ENCODE measurements around the gene DDT. TPM values are rescaled to one million over a fixed set of nuclear protein-coding genes. Genes with fewer than 3 reads are reported as not detected.
A peak's percentile ranks its signal among the peaks of the same experiment; 100 is the strongest.
"Not testable (repeated sequence)": the region's sequence is repeated elsewhere in the genome, so short reads cannot be mapped to it uniquely, and the experiment has no call there.

DDT gene
- total RNA-seq, 1 donor from 2014 or later: 74.0 TPM

DNA sequence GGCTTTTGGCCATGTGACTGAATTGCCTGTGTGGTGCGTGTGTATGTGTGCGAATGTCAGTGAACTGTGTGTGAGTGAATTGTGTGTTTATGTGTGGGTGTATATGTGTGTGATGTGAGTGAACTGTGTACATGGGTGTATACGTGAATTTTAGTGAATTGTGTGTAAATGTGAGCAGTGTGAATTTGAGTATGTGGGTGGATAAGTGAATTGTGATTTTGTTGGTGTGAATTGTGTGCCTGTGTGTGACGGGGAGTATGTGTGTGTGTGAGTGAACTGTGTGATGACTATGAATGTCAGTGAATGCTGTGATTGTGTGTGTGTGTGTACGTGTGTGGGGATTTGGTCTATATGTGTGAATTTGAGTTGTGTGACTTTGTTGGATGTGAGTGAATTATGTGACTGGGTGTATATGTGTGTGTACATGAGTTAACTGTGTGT, 4.0 kb downstream of the DDT start:
- no peak overlapping the region for H3K27ac Mint-ChIP-seq (ENCODE audit: unreplicated experiment)
- H3K36me3 Mint-ChIP-seq (ENCODE audit: low read depth): peaks cover 16% of the 10 kb centered on the region
- DNase-seq (ENCODE audit: low read depth, low spot score): no peak
- peak overlapping the region; percentile 31 for H3K4me3 Mint-ChIP-seq
- H3K9me3 Mint-ChIP-seq: no peaks in the 10 kb centered on the region
- no peaks in the 10 kb centered on the region for H3K27me3 Mint-ChIP-seq (ENCODE audit: low read depth)
- TF ChIP-seq, protein P1, sequence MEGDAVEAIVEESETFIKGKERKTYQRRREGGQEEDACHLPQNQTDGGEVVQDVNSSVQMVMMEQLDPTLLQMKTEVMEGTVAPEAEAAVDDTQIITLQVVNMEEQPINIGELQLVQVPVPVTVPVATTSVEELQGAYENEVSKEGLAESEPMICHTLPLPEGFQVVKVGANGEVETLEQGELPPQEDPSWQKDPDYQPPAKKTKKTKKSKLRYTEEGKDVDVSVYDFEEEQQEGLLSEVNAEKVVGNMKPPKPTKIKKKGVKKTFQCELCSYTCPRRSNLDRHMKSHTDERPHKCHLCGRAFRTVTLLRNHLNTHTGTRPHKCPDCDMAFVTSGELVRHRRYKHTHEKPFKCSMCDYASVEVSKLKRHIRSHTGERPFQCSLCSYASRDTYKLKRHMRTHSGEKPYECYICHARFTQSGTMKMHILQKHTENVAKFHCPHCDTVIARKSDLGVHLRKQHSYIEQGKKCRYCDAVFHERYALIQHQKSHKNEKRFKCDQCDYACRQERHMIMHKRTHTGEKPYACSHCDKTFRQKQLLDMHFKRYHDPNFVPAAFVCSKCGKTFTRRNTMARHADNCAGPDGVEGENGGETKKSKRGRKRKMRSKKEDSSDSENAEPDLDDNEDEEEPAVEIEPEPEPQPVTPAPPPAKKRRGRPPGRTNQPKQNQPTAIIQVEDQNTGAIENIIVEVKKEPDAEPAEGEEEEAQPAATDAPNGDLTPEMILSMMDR (conservative IDR thresholded peaks at IDR 0.05): no peak
- H3K4me1 Mint-ChIP-seq: no peaks in the 10 kb centered on the region

DNA sequence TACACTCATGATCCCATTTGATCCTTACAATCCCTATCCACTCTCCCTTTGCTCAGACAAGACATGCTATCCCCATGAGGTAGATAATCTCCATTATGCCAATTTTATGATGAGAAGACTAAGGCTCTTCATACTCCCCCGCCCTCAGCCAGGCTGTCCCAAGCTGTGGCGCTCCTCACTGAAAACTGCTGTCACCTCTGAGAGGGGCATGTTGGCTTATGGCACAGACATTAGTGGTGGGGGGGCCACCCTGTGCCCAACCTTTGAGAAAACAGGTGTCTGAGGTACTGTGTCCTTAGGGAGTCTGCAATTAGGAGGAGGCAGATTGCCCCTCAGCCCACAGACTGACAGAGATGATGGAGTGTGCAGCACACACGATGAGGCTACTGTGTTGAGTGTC, 5.2 kb downstream of the DDT start:
- DNase-seq (ENCODE audit: low read depth, low spot score): no peak
- Mint-ChIP-seq H3K4me3 (no peak overlapping the region), H3K36me3 (ENCODE audit: low read depth) (peaks cover 16% of the 10 kb centered on the region), H3K9me3 (no peaks in the 10 kb centered on the region), H3K27ac (ENCODE audit: unreplicated experiment) (no peak overlapping the region), H3K27me3 (ENCODE audit: low read depth) (no peaks in the 10 kb centered on the region), H3K4me1 (no peaks in the 10 kb centered on the region)
- TF ChIP-seq, protein P1 (conservative IDR thresholded peaks at IDR 0.05): no peak

DNA sequence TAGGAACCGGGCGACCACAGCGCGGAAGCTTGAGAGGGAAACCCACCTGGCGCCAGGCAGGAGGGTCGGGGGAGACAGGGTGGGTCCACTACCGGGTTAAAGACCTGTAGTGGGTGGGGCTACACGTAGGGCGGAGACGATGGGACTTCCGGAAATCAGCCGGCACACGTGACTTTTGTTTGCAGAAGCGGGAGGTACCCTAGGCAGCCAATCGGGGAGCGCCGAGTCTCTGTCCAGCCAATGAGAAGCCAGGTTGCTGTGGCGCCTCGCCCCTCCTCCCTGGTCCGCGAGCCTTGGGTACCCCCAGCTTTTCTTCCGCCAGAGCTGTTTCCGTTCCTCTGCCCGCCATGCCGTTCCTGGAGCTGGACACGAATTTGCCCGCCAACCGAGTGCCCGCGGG, 7.7 kb downstream of the DDT start, which contains the start of gene DDTL:
Gene DDTL (plus strand): TSS at position 321 of the 400 bp plus-strand sequence. CDS start 27 bp downstream, at position 348.
- DNase-seq (ENCODE audit: low read depth, low spot score); H3K27ac Mint-ChIP-seq (ENCODE audit: unreplicated experiment); H3K27me3 Mint-ChIP-seq (ENCODE audit: low read depth); H3K4me1 Mint-ChIP-seq; H3K4me3 Mint-ChIP-seq; H3K9me3 Mint-ChIP-seq: not testable (repeated sequence)
- peaks cover 14% of the 10 kb centered on the region for H3K36me3 Mint-ChIP-seq (ENCODE audit: low read depth)

DNA sequence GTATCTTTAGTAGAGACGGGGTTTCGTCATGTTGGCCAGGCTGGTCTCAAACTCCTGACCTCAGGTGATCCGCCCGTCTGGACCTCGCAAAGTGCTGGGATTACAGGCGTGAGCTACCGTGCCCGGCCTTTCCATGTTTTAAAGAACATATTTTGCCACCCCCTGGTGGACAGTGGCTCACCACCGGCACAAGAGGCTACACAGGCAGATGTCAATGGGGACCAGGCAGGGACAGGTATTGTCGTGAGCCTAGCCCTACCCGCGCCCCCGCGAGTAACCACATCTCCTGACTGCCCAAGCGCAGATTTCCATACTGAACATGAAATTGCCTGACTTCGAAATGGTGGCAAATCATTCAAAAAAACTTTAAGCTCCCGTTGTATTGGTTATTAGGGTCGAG, 8.1 kb downstream of the DDT start:
- not testable (repeated sequence) for DNase-seq (ENCODE audit: low read depth, low spot score); H3K4me3 Mint-ChIP-seq; H3K27ac Mint-ChIP-seq (ENCODE audit: unreplicated experiment); H3K4me1 Mint-ChIP-seq; H3K27me3 Mint-ChIP-seq (ENCODE audit: low read depth); H3K9me3 Mint-ChIP-seq
- H3K36me3 Mint-ChIP-seq (ENCODE audit: low read depth): peaks cover 14% of the 10 kb centered on the region

DNA sequence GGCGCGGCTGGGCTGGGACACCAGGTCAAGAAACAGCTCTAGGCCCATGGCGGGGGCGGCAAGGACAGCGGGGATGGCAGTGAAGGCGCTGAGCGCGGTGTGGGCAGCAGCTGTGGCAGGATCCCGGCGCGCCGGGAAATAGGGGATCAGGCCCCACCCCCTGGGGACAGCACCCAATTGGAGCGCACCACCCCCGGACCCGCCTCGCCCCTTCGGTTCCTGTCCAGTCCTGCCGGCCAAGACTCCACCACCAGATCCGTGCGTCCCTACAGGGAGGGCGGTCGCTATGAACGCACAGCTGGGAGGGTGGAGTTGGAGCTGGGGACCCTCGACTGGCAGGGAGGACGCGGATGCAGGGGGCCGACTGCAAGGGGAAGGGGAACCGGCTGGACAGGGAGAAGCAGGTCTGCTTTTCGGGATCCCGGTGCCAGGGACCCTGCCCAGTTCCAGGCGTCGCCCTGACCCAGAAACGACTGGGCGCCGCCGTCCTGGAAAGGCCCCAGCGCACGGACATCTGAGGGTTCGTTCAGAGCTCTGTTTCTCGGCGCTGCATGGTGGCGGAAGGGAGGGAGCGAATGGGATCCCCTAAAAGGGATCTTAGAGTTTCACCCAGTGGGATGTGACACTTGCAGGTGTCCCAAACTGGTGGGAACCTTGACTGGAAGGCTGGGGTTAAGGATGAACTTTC, 13.0 kb downstream of the DDT start, which contains the start of gene GSTT2B:
Gene GSTT2B (minus strand): TSS at position 112 of the 688 bp plus-strand sequence. CDS start 64 bp downstream, at position 48.
- DNase-seq (ENCODE audit: low read depth, low spot score); H3K4me1 Mint-ChIP-seq; H3K36me3 Mint-ChIP-seq (ENCODE audit: low read depth); H3K4me3 Mint-ChIP-seq; H3K9me3 Mint-ChIP-seq; H3K27ac Mint-ChIP-seq (ENCODE audit: unreplicated experiment); H3K27me3 Mint-ChIP-seq (ENCODE audit: low read depth): not testable (repeated sequence)

DNA sequence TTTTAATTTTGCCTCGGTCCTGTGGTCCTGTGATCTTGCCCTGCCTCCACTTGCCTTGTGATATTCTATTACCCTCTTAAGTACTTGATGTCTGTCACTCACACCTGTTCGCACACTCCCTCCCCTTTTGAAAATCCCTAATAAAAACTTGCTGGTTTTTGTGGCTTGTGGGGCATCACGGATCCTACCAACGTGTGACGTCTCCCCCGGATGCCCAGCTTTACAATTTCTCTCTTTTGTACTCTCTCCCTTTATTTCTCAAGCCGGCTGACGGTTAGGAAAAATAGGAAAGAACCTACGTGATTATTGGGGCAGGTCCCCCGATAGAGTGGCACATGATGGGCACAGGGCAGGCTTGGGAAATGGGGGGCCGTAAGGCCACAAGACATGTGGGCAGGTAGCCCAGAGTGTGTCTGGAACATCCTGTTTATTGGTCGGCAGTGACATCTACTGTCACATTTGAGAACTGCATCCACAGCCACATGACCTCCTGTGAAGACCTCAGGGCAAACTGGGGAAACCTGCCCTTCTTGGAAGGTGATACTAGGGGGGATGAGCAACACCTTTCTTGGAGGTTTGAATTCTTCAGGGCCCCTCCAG, 17.8 kb downstream of the DDT start:
- H3K36me3 Mint-ChIP-seq (ENCODE audit: low read depth); H3K27ac Mint-ChIP-seq (ENCODE audit: unreplicated experiment); H3K4me1 Mint-ChIP-seq; H3K9me3 Mint-ChIP-seq; H3K27me3 Mint-ChIP-seq (ENCODE audit: low read depth); H3K4me3 Mint-ChIP-seq: not testable (repeated sequence)
- TF ChIP-seq, protein P1 (conservative IDR thresholded peaks at IDR 0.05): peak; percentile 83
- DNase-seq (ENCODE audit: low read depth, low spot score): peak; percentile 86

DNA sequence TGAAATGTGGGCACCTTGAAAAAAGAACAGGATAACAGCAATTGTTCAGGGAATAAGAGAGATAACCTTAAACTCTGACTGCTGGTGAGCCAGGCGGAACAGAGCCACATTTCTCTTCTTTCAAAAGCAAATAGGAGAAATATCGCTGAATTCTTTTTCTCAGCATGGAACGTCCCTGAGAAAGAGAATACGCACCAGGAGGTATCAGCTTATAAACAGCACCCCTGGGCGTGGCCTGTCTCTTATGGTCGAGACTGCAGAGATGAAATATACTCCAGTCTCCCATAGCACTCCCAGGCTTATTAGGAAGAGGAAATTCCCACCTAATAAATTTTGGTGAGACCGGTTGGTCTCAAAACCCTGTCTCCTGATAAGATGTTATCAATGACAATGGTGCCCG, 18.4 kb downstream of the DDT start:
- H3K9me3 Mint-ChIP-seq; H3K36me3 Mint-ChIP-seq (ENCODE audit: low read depth); H3K27me3 Mint-ChIP-seq (ENCODE audit: low read depth); H3K4me1 Mint-ChIP-seq; H3K4me3 Mint-ChIP-seq; H3K27ac Mint-ChIP-seq (ENCODE audit: unreplicated experiment); DNase-seq (ENCODE audit: low read depth, low spot score): not testable (repeated sequence)

DNA sequence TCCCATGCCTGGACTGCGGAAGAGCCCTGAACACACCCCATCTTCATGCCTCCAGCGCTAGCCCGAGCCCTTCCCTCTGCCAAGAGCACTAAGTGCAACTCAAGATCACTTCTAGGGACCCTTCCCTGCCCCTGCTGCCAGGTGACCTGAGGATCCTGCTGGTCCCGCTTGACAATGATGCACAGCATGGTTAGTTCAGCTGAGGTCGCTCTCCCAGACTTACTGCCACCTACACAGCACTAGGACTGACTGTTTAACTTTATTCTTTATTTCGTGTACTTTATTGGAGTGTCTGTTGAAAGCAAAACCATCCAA, 19.3 kb downstream of the DDT start:
- not testable (repeated sequence) for H3K4me1 Mint-ChIP-seq; H3K36me3 Mint-ChIP-seq (ENCODE audit: low read depth); H3K9me3 Mint-ChIP-seq; DNase-seq (ENCODE audit: low read depth, low spot score); H3K4me3 Mint-ChIP-seq; H3K27me3 Mint-ChIP-seq (ENCODE audit: low read depth)
- peak overlapping the region; percentile 13 for H3K27ac Mint-ChIP-seq (ENCODE audit: unreplicated experiment)

DNA sequence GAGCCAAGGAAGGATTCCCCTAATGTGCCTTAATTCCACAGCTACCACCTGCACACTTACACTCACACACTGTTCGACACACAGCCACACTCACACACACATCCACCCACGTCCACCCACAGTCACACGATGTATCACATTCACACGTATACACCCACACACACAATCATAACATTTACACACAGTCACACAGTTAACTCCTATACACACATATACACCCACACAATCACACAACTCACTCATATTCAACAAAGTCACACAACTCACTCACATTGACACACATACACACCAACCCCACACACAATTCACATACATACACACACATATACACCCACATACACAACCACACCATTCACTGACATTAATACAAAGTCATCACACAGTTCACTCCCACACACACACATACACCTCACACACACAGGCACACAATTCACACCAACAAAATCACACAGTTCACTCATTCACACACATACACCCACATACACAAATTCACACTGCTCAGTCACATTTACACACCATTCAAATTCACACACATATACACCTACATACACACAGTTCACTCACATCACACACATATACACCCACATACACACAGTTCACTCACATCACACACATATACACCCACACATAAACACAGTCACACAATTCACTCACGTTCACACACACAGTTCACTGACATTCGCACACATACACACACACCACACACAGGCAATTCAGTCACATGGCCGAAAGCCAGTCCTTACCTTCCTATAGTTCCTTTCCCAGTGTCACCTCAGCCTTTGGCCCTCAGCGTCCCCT, 19.8 kb downstream of the DDT start:
- H3K27me3 Mint-ChIP-seq (ENCODE audit: low read depth); H3K9me3 Mint-ChIP-seq; H3K4me1 Mint-ChIP-seq; H3K36me3 Mint-ChIP-seq (ENCODE audit: low read depth); H3K4me3 Mint-ChIP-seq; DNase-seq (ENCODE audit: low read depth, low spot score): not testable (repeated sequence)
- peak overlapping the region; percentile 13 for H3K27ac Mint-ChIP-seq (ENCODE audit: unreplicated experiment)

DNA sequence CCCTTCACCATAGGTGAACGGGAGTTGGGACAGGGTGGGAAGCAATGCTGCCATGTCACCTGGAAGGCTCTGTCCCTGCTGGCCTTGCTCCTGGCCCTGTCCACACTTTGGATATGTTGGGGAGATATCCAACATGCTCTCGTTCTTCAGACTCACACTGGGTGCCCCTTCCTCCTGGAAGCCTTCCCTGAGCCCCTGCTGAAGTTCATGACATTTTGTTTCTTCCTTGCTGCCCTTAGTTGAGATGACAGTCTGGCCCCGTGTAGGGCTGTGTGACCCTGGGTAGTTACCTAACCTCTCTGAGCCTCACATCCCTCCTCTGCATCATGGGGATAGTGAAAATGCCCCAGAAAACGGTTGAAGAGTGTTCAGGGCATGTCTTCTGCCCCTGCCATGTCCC, 20.8 kb downstream of the DDT start:
- H3K27ac Mint-ChIP-seq (ENCODE audit: unreplicated experiment); H3K9me3 Mint-ChIP-seq; H3K4me3 Mint-ChIP-seq; H3K4me1 Mint-ChIP-seq; DNase-seq (ENCODE audit: low read depth, low spot score); H3K36me3 Mint-ChIP-seq (ENCODE audit: low read depth); H3K27me3 Mint-ChIP-seq (ENCODE audit: low read depth): not testable (repeated sequence)
